Psoas muscle (tissue), 8 donors: Measurements from ENCODE around the gene BIRC7. TPM values are rescaled to one million over a fixed set of nuclear protein-coding genes. Genes with fewer than 3 reads are reported as not detected.
A peak's percentile ranks its signal among the peaks of the same experiment; 100 is the strongest.

ENCODE experiments used
- ATAC-seq, 4 donors: fragments of 200-7000 bp; cut with Tn5 transposase; one replicate each; pipeline ENCODE4 v1.9.1; 2020; ENCODE audit warnings: moderate library complexity in 3 of 4, mild to moderate bottlenecking in 2 of 4
- DNase-seq, 2 donors: peaks; one replicate each; pipeline ENCODE4 v3.0.0-alpha.2; 2020
- H3K27ac ChIP-seq: fragments of 200-600 bp; one replicate; pipeline ENCODE4 v1.8.0; 2022
- H3K27me3 ChIP-seq, 3 donors: fragments of 200-600 bp in 1 of 3; one replicate each; pipeline versions ENCODE4 v1.6.1 to v1.8.0; 2013 to 2022; ENCODE audit warnings: low read length in 2 of 3, mild to moderate bottlenecking in 2 of 3, moderate library complexity in 1 of 3; ENCODE audit not compliant: insufficient read depth in 3 of 3
- H3K36me3 ChIP-seq, 2 donors: fragments of 200-600 bp in 1 of 2; one replicate each; pipeline versions ENCODE4 v1.6.1 to v1.8.0; 2013 to 2022; ENCODE audit warnings: low read depth in 1 of 2, mild to moderate bottlenecking in 1 of 2, moderate library complexity in 1 of 2; ENCODE audit not compliant: insufficient read depth in 1 of 2
- H3K4me1 ChIP-seq: fragments of 200-600 bp; one replicate; pipeline ENCODE4 v1.8.0; 2022
- H3K4me3 ChIP-seq: fragments of 200-600 bp; one replicate; pipeline ENCODE4 v1.8.0; 2022; ENCODE audit warnings: mild to moderate bottlenecking
- H3K9me3 ChIP-seq: fragments of 200-600 bp; one replicate; pipeline ENCODE4 v1.8.0; 2022
- WGBS, 3 donors: extraction: QIAGEN DNeasy Blood & Tissue Kit; methylation state at CpG; one replicate each; pipeline versions ENCODE4 v1.1.6 to v1.1.7; 2013; 5-methylcytosine and 5-hydroxymethylcytosine counted together
- intact Hi-C, 2 donors: fragments of 100-400 bp; cut with DNase I; formaldehyde crosslinking; loops; one replicate each; pipeline versions ENCODE4 v1.11.0 to v1.14.2; 2022
- polyA plus RNA-seq, 3 donors: library from polyadenylated mRNA; stranded (reverse); fragments of 200-250 nt; gene quantifications; one replicate each; pipeline ENCODE4 v1.2.3, GENCODE V29; 2013
- total RNA-seq, 4 donors: library from RNA; stranded (reverse); fragmentation: NEBNext Ultra II Directional in 2 of 4; extraction: Animal tissue kit (Norgen Biotek cat#: 25700) in 2 of 4; gene quantifications; one replicate each; pipeline versions ENCODE4 v1.2.1 to v1.2.4, GENCODE V29; 2021 to 2023
- TF ChIP-seq, protein P1 (sequence below): fragments of 200-600 bp; IDR thresholded peaks from one replicate; pipeline ENCODE4 v1.8.0; 2022; ENCODE audit warnings: antibody characterized with exemption
- donor health status: healthy with polysubstance abuse.
- donor health status: DM: no; HTN: no; CAD: no; lungs with moderate emphysema.
- donor health status: Bipolar disorder and iron deficiency.
- donor health status: healthy.
- donor health status: DM: yes; HTN: yes; CAD: no.
- donor health status: DM: no; HTN: no; CAD: no.
- donor health status: DM: no; HTN: no; CAD: no.
- donor health status: DM: yes; HTN: yes; CAD: no.

BIRC7 gene
- total and polyA plus RNA-seq, 7 donors: 0.04 TPM; not detected in 6

DNA sequence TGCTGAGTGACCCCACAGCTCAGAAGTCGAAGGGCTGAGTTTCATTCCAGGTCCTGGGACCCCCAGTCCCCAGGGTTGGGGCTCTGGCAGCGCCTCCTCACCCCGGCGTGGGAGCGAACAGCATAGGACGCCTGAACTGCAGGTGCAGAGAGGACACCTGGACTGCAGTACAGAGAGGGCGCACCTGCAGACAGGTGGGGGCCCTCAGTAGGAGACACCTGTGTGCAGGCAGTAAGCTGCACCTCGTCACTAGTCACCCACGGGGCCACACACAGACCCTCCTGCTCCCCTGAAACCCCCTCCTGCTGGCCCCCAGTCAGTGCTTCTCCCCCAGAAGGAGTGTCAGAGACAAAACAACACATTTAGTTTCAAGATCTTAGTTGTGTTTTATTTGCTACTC, 27.1 kb downstream of the BIRC7 start:
- 86 to 90% (median 89%) methylated on average over 9 of the region's 9 CpGs for WGBS, 3 donors
- TF ChIP-seq, protein P1, sequence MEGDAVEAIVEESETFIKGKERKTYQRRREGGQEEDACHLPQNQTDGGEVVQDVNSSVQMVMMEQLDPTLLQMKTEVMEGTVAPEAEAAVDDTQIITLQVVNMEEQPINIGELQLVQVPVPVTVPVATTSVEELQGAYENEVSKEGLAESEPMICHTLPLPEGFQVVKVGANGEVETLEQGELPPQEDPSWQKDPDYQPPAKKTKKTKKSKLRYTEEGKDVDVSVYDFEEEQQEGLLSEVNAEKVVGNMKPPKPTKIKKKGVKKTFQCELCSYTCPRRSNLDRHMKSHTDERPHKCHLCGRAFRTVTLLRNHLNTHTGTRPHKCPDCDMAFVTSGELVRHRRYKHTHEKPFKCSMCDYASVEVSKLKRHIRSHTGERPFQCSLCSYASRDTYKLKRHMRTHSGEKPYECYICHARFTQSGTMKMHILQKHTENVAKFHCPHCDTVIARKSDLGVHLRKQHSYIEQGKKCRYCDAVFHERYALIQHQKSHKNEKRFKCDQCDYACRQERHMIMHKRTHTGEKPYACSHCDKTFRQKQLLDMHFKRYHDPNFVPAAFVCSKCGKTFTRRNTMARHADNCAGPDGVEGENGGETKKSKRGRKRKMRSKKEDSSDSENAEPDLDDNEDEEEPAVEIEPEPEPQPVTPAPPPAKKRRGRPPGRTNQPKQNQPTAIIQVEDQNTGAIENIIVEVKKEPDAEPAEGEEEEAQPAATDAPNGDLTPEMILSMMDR: no peak
- Histone ChIP-seq H3K36me3 (no peaks in the 10 kb centered on the region), H3K4me3 (no peak overlapping the region), H3K9me3 (no peaks in the 10 kb centered on the region), H3K4me1 (peaks cover 6% of the 10 kb centered on the region), H3K27ac (no peak overlapping the region), H3K27me3 (peaks cover 0 to 72% (median 2%) of the 10 kb centered on the region in 3 donors)
- intact Hi-C loops: no loop called here
- no peak for DNase-seq
- no peak for ATAC-seq

DNA sequence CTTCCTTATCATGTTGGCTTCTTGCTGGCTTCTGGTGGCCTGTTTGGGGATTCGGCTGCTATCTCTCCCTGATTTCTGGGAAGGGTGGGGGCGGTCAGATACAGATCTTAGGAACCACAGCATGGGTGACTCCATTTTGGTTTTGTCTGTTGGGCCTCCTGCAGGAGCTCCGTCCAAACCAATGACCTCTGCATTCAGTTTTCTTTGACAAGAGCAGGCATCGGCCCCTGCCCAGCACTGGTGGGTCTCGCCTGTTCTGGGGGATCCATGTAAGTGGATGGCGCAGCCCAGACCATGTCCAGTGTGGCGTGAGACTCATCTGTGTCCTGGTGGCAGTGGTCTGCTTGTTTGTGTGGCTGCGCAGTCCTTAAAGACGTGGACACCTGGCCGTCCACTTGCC, 28.3 kb downstream of the BIRC7 start:
- 78 to 80% (median 79%) methylated on average over 10 of the region's 10 CpGs for WGBS, 3 donors
- DNase-seq (no peak), ATAC-seq (no peak)
- TF ChIP-seq, protein P1: no peak
- Histone ChIP-seq H3K4me3 (no peak overlapping the region), H3K27ac (no peak overlapping the region), H3K4me1 (peaks cover 6% of the 10 kb centered on the region), H3K27me3 (peaks cover 0 to 78% (median 2%) of the 10 kb centered on the region in 3 donors), H3K36me3 (no peaks in the 10 kb centered on the region), H3K9me3 (no peaks in the 10 kb centered on the region)
- intact Hi-C loops: no loop called here

DNA sequence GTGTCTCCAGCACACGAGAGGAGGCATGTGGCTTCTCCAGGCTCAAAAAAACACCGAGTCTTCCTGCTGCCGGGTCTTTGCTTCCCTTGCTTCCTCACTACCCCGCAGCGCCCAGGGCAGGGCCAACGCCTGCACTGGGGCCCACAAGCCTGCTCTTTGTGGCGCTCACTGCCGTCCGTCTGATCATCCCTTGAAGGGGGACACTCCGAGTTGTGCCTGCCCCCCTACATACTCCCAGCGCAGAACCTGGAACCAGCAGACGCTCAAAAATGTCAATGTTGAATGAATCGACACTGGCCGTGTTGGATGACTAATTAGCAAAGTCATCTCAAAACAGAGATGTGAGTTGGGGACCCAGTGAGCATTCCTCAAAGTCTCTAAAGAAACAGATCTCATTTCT, 28.8 kb downstream of the BIRC7 start:
- no peaks in the 10 kb centered on the region for H3K9me3 ChIP-seq
- ATAC-seq (no peak), DNase-seq (no peak)
- TF ChIP-seq, protein P1: no peak
- H3K4me3 ChIP-seq: no peak overlapping the region
- H3K27ac ChIP-seq: no peak overlapping the region
- H3K4me1 ChIP-seq: peaks cover 6% of the 10 kb centered on the region
- WGBS, 3 donors: 27 to 50% (median 34%) methylated on average over 14 of the region's 14 CpGs
- intact Hi-C loops: no loop called here
- H3K36me3 ChIP-seq: no peaks in the 10 kb centered on the region
- H3K27me3 ChIP-seq: peaks cover 0 to 79% (median 2%) of the 10 kb centered on the region in 3 donors

DNA sequence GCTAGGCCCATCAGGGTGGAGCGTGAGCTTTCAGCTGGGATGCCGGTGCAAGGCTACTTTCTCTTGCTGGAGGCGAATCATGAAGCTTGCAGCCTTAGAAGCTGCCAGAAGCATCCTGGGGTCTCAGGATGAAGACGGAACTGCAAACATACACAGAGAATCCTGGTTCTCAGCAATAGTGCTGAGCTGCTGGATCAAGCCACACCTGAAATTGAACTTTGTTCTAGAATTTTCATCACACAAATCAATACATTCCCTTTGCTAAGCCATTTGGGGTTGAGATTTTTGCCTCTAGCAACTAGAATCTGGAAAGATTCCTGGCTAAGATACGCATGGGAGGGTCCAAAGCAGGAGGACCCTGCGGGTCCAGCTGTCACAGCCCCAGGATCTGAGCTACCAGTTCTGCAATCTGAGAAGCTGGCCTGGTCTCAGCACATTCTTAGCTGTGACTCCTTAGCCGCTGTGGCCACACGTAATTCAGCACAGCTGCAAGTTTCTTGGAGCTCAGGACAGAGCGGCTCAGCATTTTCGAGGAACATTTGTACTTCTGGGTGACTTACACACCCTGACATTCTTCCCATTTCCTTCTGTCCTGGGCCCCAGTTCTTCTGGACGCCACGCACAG, 30.3 kb downstream of the BIRC7 start:
- Histone ChIP-seq H3K36me3 (no peaks in the 10 kb centered on the region), H3K27me3 (peaks cover 0 to 69% (median 2%) of the 10 kb centered on the region in 3 donors), H3K9me3 (no peaks in the 10 kb centered on the region), H3K4me1 (peaks cover 6% of the 10 kb centered on the region), H3K27ac (no peak overlapping the region), H3K4me3 (no peak overlapping the region)
- WGBS, 3 donors: 27 to 34% (median 34%) methylated on average over 12 of the region's 12 CpGs
- intact Hi-C loops: no loop called here
- no peak for DNase-seq
- peak; percentile 55 to 88 (median 82) for ATAC-seq
- TF ChIP-seq, protein P1: no peak

DNA sequence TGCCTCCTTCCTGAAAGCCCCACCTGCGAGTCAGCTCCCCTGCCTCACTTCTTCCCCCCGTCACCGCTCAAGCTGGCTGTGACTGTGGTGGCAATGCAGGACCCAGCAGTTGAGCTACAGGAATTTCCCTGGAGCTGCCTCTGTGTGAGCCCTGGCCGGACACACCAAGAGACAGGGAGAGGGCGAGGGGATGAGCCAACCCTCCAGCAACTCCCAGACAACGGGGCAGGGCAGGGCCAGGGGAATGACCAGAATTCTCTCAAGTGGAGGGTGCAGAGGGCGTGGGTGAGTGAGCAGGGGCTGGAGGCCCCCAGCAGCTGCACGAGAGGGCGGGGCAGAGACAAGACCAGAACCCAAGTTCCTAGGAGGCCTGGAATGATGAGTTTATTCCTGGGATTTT, 32.0 kb downstream of the BIRC7 start:
- ATAC-seq (no peak), DNase-seq (no peak)
- TF ChIP-seq, protein P1: no peak
- Histone ChIP-seq H3K36me3 (no peaks in the 10 kb centered on the region), H3K27me3 (peaks cover 0 to 64% (median 2%) of the 10 kb centered on the region in 3 donors), H3K9me3 (no peaks in the 10 kb centered on the region), H3K4me3 (no peak overlapping the region), H3K4me1 (peaks cover 11% of the 10 kb centered on the region), H3K27ac (no peak overlapping the region)
- WGBS, 3 donors: 25 to 33% (median 31%) methylated on average over 9 of the region's 9 CpGs
- intact Hi-C loops: no loop called here
